Endothelial cell of umbilical vein (primary cell): Measurements from ENCODE around the gene DNMT3B. TPM values are rescaled to one million over a fixed set of nuclear protein-coding genes. Genes with fewer than 3 reads are reported as not detected.

Experiments
- BruUV-seq: library from RNA; stranded (reverse); fragments of 400-500 nt; replicated peaks from 2 replicates; lab custom pipeline; 2021; lab: Mats Ljungman, UMichigan
- CTCF ChIA-PET: fragments of 300-600, 350-600 bp; sonication (Branson Sonifier 250); formaldehyde crosslinking; loops from one replicate; lab custom pipeline; 2021; ENCODE audit warnings: antibody characterized with exemption, inconsistent platforms; lab: Charles Lee
- POLR2A ChIA-PET: fragments of 300-600, 350-600 bp; sonication (Branson Sonifier 250); formaldehyde crosslinking; loops from one replicate; lab custom pipeline; 2021; ENCODE audit warnings: antibody characterized with exemption, inconsistent platforms; lab: Charles Lee
- DNase-seq: peaks from one replicate; pipeline ENCODE4 v3.0.0-alpha.2; 2011; ENCODE audit warnings: low read depth, low spot score
- FAIRE-seq: peaks from 2 replicates; lab custom pipeline; 2011; peaks lifted over from hg19 to GRCh38; lab: Jason Lieb, UNC
- H2AFZ ChIP-seq: 2 replicates; pipeline ENCODE4 v1.6.0; 2012; ENCODE audit warnings: low read depth, low read length, control low read depth, inconsistent platforms
- H3K27ac ChIP-seq: 2 replicates; pipeline ENCODE4 v1.5.1; 2011; ENCODE audit warnings: low read depth, mild to moderate bottlenecking, control low read depth, low read length, moderate library complexity; ENCODE audit not compliant: insufficient read depth
- H3K27me3 ChIP-seq, 2 experiments: 2 replicates each; pipeline versions ENCODE4 v1.6.0 to v1.6.1; 2011; ENCODE audit warnings: low read length in 2 of 2, mixed read lengths in 1 of 2; ENCODE audit not compliant: control insufficient read depth in 2 of 2, insufficient read depth in 2 of 2
- H3K36me3 ChIP-seq, 2 experiments: 2 replicates in 1 of 2; 3 replicates in 1 of 2; pipeline ENCODE4 v1.5.1; 2011; ENCODE audit warnings: low read length in 2 of 2, mild to moderate bottlenecking in 1 of 2, moderate library complexity in 1 of 2; ENCODE audit not compliant: control insufficient read depth in 2 of 2, insufficient read depth in 2 of 2; ENCODE audit errors: extremely low read depth in 1 of 2
- H3K4me1 ChIP-seq: 3 replicates; pipeline ENCODE4 v1.5.1; 2011; ENCODE audit warnings: mild to moderate bottlenecking, low read length; ENCODE audit not compliant: control insufficient read depth, insufficient read depth; ENCODE audit errors: extremely low read depth
- H3K4me2 ChIP-seq: 2 replicates; pipeline ENCODE4 v1.6.1; 2011; ENCODE audit warnings: low read length, control low read depth, mixed read lengths; ENCODE audit not compliant: insufficient read depth
- H3K4me3 ChIP-seq, 3 experiments: fragments of 200-600 bp in 1 of 3; sonication (generic), shearing (Covaris generic) in 1 of 3; replicated peaks in 1 of 3; 2 replicates each; pipeline ENCODE4 v1.5.1; 2011 to 2016; ENCODE audit warnings: control low read depth in 3 of 3, low read length in 3 of 3, mild to moderate bottlenecking in 2 of 3, inconsistent platforms in 1 of 3, low read depth in 1 of 3, moderate library complexity in 1 of 3; ENCODE audit not compliant: insufficient read depth in 1 of 3
- H3K79me2 ChIP-seq: 2 replicates; pipeline ENCODE4 v1.6.0; 2012; ENCODE audit warnings: low read length, inconsistent platforms; ENCODE audit not compliant: control insufficient read depth, insufficient read depth
- H3K9ac ChIP-seq: replicated peaks from 2 replicates; pipeline ENCODE3; 2011; ENCODE audit warnings: low read length, control low read depth; ENCODE audit not compliant: insufficient read depth; ENCODE audit errors: extremely low read depth
- H3K9me1 ChIP-seq: replicated peaks from 3 replicates; pipeline ENCODE4 v1.6.0; 2011; ENCODE audit warnings: mild to moderate bottlenecking, low read length; ENCODE audit not compliant: control insufficient read depth, insufficient read depth; ENCODE audit errors: extremely low read depth
- H3K9me3 ChIP-seq: replicated peaks from 2 replicates; pipeline ENCODE4 v1.5.1; 2012; ENCODE audit warnings: low read length, inconsistent platforms; ENCODE audit not compliant: control insufficient read depth, insufficient read depth
- H4K20me1 ChIP-seq: replicated peaks from 2 replicates; pipeline ENCODE3; 2011; ENCODE audit warnings: mild to moderate bottlenecking, low read length; ENCODE audit not compliant: control insufficient read depth, insufficient read depth; ENCODE audit errors: extremely low read depth
- EZH2 ChIP-seq: IDR thresholded peaks from 2 replicates; pipeline ENCODE4 v1.6.1; 2012; ENCODE audit warnings: borderline replicate concordance, low read depth, mild to moderate bottlenecking, moderate library complexity, low read length, inconsistent platforms; ENCODE audit not compliant: severe bottlenecking
- FOS ChIP-seq: IDR thresholded peaks from 2 replicates; pipeline ENCODE4 v1.6.1; 2011; ENCODE audit warnings: mild to moderate bottlenecking, low read length, moderate library complexity, borderline replicate concordance; ENCODE audit not compliant: insufficient read depth
- GATA2 ChIP-seq: IDR thresholded peaks from 2 replicates; pipeline ENCODE4 v1.7.0; 2011; ENCODE audit warnings: low read depth, mild to moderate bottlenecking, moderate library complexity, mixed read lengths, low read length; ENCODE audit not compliant: insufficient read length, insufficient read depth
- JUN ChIP-seq: IDR thresholded peaks from 2 replicates; pipeline ENCODE4 v1.6.1; 2011; ENCODE audit warnings: borderline replicate concordance, low read depth; ENCODE audit not compliant: insufficient read length, insufficient read depth
- MYC ChIP-seq: IDR thresholded peaks from one replicate; pipeline ENCODE4 v1.6.1; 2011; ENCODE audit warnings: mild to moderate bottlenecking, low read depth, low read length
- POLR2A ChIP-seq: IDR thresholded peaks from 2 replicates; pipeline ENCODE4 v1.6.1; 2012; ENCODE audit warnings: low read depth, mild to moderate bottlenecking, control low read depth, low read length
- POLR2AphosphoS5 ChIP-seq: IDR thresholded peaks from 2 replicates; pipeline ENCODE4 v1.6.1; 2012; ENCODE audit warnings: low read depth, mild to moderate bottlenecking, control low read depth, low read length, moderate library complexity; ENCODE audit not compliant: insufficient read depth
- dilution Hi-C: fragments of 300-500 bp; cut with MboI; formaldehyde crosslinking; loops from one replicate; pipeline ENCODE4 v1.15.0; 2019; ENCODE audit warnings: low sequenced_read_pairs; ENCODE audit not compliant: extremely low pct_ligation_motif_present
- intact Hi-C: fragments of 100-400 bp; cut with micrococcal nuclease; formaldehyde crosslinking; loops from one replicate; pipeline ENCODE4 v1.10.0; 2022
- polyA plus RNA-seq, 4 experiments: library from polyadenylated mRNA; depleted of rRNA in 3 of 4; stranded (reverse) in 3 of 4; unstranded in 1 of 4; fragments of >200 nt; gene quantifications; 2 replicates each; pipeline versions ENCODE4 v1.2.1 to v1.2.3, GENCODE V29; 2011 to 2012; ENCODE audit warnings: missing spikeins in 1 of 4
- total RNA-seq: library from RNA; stranded (reverse); gene quantifications from 2 replicates; pipeline ENCODE4 v1.2.3, GENCODE V29; 2021
- TF ChIP-seq, protein P1 (sequence below), 2 donors: IDR thresholded peaks; 1 replicate in 1 of 2; 2 replicates in 1 of 2; pipeline ENCODE4 v1.5.1; 2011; ENCODE audit warnings: low read length in 2 of 2, mild to moderate bottlenecking in 2 of 2, moderate library complexity in 2 of 2, control low read depth in 1 of 2, inconsistent platforms in 1 of 2, low read depth in 1 of 2; ENCODE audit not compliant: insufficient read depth in 1 of 2; ENCODE audit errors: extremely low read depth in 1 of 2
- TF ChIP-seq, protein P2 (sequence below): IDR thresholded peaks from 2 replicates; pipeline ENCODE4 v1.6.1; 2011; ENCODE audit not compliant: insufficient read depth, insufficient read length

DNMT3B gene
- total and polyA plus RNA-seq, 2 donors (not counting 3 experiments of a cell fraction or from before 2014, with no cell fraction given) = 3.6 to 6.8 TPM

- no peak overlapping the region for H3K27ac ChIP-seq
- FAIRE-seq (no peak), DNase-seq (no peak)
- ChIA-PET CTCF (interaction anchor here (1.1 kb wide), 1 partner anchor 59 kb away, joined by 5 read pairs; no protein-coding TSS in a partner anchor), POLR2A (no interaction called here)
- H3K4me1 ChIP-seq = no peaks in the 10 kb centered on the region
- no peaks in the 10 kb centered on the region for H3K79me2 ChIP-seq
- no TSS peak for BruUV-seq
- H3K36me3 ChIP-seq = peaks cover 2 to 3% of the 10 kb centered on the region in 2 experiments
- H3K9ac ChIP-seq = no peak overlapping the region
- H4K20me1 ChIP-seq = no peaks in the 10 kb centered on the region
- no peak overlapping the region for H3K4me3 ChIP-seq
- no peak overlapping the region for H2AFZ ChIP-seq
- TF ChIP-seq POLR2AphosphoS5 (no peak), FOS (no peak), POLR2A (no peak), EZH2 (no peak), MYC (no peak), GATA2 (no peak), JUN (no peak)
- TF ChIP-seq, protein P1, sequence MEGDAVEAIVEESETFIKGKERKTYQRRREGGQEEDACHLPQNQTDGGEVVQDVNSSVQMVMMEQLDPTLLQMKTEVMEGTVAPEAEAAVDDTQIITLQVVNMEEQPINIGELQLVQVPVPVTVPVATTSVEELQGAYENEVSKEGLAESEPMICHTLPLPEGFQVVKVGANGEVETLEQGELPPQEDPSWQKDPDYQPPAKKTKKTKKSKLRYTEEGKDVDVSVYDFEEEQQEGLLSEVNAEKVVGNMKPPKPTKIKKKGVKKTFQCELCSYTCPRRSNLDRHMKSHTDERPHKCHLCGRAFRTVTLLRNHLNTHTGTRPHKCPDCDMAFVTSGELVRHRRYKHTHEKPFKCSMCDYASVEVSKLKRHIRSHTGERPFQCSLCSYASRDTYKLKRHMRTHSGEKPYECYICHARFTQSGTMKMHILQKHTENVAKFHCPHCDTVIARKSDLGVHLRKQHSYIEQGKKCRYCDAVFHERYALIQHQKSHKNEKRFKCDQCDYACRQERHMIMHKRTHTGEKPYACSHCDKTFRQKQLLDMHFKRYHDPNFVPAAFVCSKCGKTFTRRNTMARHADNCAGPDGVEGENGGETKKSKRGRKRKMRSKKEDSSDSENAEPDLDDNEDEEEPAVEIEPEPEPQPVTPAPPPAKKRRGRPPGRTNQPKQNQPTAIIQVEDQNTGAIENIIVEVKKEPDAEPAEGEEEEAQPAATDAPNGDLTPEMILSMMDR (IDR thresholded peaks at IDR 0.05; ENCODE audit: extremely low read depth in 1 of 2, insufficient read depth in 1 of 2, low read depth in 1 of 2, low read length in 2 of 2) = no peak
- TF ChIP-seq, protein P2, sequence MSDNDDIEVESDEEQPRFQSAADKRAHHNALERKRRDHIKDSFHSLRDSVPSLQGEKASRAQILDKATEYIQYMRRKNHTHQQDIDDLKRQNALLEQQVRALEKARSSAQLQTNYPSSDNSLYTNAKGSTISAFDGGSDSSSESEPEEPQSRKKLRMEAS = no peak
- no peaks in the 10 kb centered on the region for H3K9me1 ChIP-seq
- dilution Hi-C loops (no loop called here), intact Hi-C loops (no loop called here)
- no peaks in the 10 kb centered on the region for H3K27me3 ChIP-seq
- H3K9me3 ChIP-seq = no peaks in the 10 kb centered on the region
- H3K4me2 ChIP-seq = no peak overlapping the region
Measured at GRCh38 chr20:32718749-32719348, 43.3 kb upstream of the DNMT3B start.
